PC-3 (cell line): ENCODE measurements around the gene VPS52. TPM values are rescaled to one million over a fixed set of nuclear protein-coding genes. Genes with fewer than 3 reads are reported as not detected.
A peak's percentile ranks its signal among the peaks of the same experiment; 100 is the strongest.

Source experiments
- ATAC-seq: fragments of 200-7000 bp; cut with Tn5 transposase; 2 replicates; pipeline ENCODE4 v1.9.1; 2020; ENCODE audit warnings: mild to moderate bottlenecking, moderate library complexity
- BruUV-seq: library from RNA; stranded (reverse); fragments of 400-500 nt; replicated peaks from 2 replicates; lab custom pipeline; 2021; lab: Mats Ljungman, UMichigan
- CTCF ChIA-PET: fragments of 300-600 bp; sonication (Branson Sonifier 250); formaldehyde crosslinking; loops from one replicate; lab custom pipeline; 2022; ENCODE audit warnings: antibody characterized with exemption; lab: Charles Lee
- POLR2A ChIA-PET: fragments of 300-600 bp; sonication (Branson Sonifier 250); formaldehyde crosslinking; loops from one replicate; lab custom pipeline; 2022; ENCODE audit warnings: antibody characterized with exemption; ENCODE audit not compliant: unreplicated experiment; lab: Charles Lee
- DNase-seq: peaks from one replicate; pipeline ENCODE4 v3.0.0-alpha.2; 2015
- H2AFZ ChIP-seq: fragments of 300-600 bp; sonication (generic); 2 replicates; pipeline ENCODE4 v1.6.0; 2016; ENCODE audit warnings: antibody characterized with exemption, low read length
- H3F3A ChIP-seq: fragments of 300-600 bp; sonication (generic); one replicate; pipeline ENCODE4 v1.6.0; 2017; ENCODE audit warnings: antibody characterized with exemption, low read length, control low read depth, mild to moderate bottlenecking; ENCODE audit not compliant: unreplicated experiment
- H3K27ac ChIP-seq: fragments of 300-600 bp; sonication (generic); 2 replicates; pipeline ENCODE4 v1.5.1; 2016; ENCODE audit warnings: mild to moderate bottlenecking, low read length
- H3K27me3 ChIP-seq: fragments of 300-600 bp; sonication (generic); 2 replicates; pipeline ENCODE4 v1.6.1; 2016; ENCODE audit warnings: low read length, mixed read lengths
- H3K36me3 ChIP-seq: fragments of 300-600 bp; sonication (generic); 2 replicates; pipeline ENCODE4 v1.6.1; 2016; ENCODE audit warnings: low read depth, mixed run types, low read length, mixed read lengths
- H3K4me1 ChIP-seq: fragments of 300-600 bp; sonication (generic); 2 replicates; pipeline ENCODE4 v1.5.1; 2016; ENCODE audit warnings: low read length; ENCODE audit not compliant: insufficient read depth
- H3K4me2 ChIP-seq: fragments of 300-600 bp; sonication (generic); 2 replicates; pipeline ENCODE4 v1.6.0; 2016; ENCODE audit warnings: low read length
- H3K4me3 ChIP-seq: fragments of 300-600 bp; sonication (generic); 2 replicates; pipeline ENCODE4 v1.5.1; 2016; ENCODE audit warnings: mild to moderate bottlenecking, low read length, mixed read lengths
- H3K79me2 ChIP-seq: fragments of 300-600 bp; sonication (generic); 2 replicates; pipeline ENCODE4 v1.6.1; 2017; ENCODE audit warnings: low read length, mixed read lengths
- H3K9ac ChIP-seq: fragments of 300-600 bp; sonication (generic); 2 replicates; pipeline ENCODE4 v1.6.0; 2016; ENCODE audit warnings: mild to moderate bottlenecking, low read length
- H3K9me2 ChIP-seq: fragments of 300-600 bp; sonication (generic); replicated peaks from 2 replicates; pipeline ENCODE4 v1.6.1; 2016; ENCODE audit warnings: mixed run types, low read length, mixed read lengths
- H3K9me3 ChIP-seq: fragments of 300-600 bp; sonication (generic); 2 replicates; pipeline ENCODE4 v1.6.1; 2016; ENCODE audit warnings: low read length, mixed read lengths
- H4K20me1 ChIP-seq: fragments of 300-600 bp; sonication (generic); 2 replicates; pipeline ENCODE4 v1.6.1; 2016; ENCODE audit warnings: low read length, mixed read lengths
- EZH2 ChIP-seq: fragments of 300-600 bp; sonication (generic); IDR thresholded peaks from one replicate; pipeline ENCODE4 v1.6.1; 2017; ENCODE audit warnings: antibody characterized with exemption, mild to moderate bottlenecking, low read length; ENCODE audit not compliant: unreplicated experiment
- EZH2phosphoT487 ChIP-seq: fragments of 300-600 bp; sonication (generic); IDR thresholded peaks from 2 replicates; pipeline ENCODE4 v1.6.1; 2018; ENCODE audit warnings: mild to moderate bottlenecking, antibody characterized with exemption, low read length, borderline replicate concordance
- intact Hi-C: fragments of 100-400 bp; cut with micrococcal nuclease; formaldehyde crosslinking; loops from 2 replicates; pipeline ENCODE4 v1.9.0; 2023
- total RNA-seq: library from RNA; depleted of rRNA; stranded (reverse); fragments of >200 nt; gene quantifications from 2 replicates; pipeline ENCODE4 v1.2.3, GENCODE V29; 2014
- TF ChIP-seq, protein P1 (sequence below): fragments of 300-600 bp; sonication (generic); conservative IDR thresholded peaks from 2 replicates; pipeline ENCODE4 v1.5.1; 2017; ENCODE audit warnings: antibody characterized with exemption, low read depth, mild to moderate bottlenecking, low read length

The VPS52 gene
- total RNA-seq, 1 experiment from 2014 or later: 33.7 TPM

DNA sequence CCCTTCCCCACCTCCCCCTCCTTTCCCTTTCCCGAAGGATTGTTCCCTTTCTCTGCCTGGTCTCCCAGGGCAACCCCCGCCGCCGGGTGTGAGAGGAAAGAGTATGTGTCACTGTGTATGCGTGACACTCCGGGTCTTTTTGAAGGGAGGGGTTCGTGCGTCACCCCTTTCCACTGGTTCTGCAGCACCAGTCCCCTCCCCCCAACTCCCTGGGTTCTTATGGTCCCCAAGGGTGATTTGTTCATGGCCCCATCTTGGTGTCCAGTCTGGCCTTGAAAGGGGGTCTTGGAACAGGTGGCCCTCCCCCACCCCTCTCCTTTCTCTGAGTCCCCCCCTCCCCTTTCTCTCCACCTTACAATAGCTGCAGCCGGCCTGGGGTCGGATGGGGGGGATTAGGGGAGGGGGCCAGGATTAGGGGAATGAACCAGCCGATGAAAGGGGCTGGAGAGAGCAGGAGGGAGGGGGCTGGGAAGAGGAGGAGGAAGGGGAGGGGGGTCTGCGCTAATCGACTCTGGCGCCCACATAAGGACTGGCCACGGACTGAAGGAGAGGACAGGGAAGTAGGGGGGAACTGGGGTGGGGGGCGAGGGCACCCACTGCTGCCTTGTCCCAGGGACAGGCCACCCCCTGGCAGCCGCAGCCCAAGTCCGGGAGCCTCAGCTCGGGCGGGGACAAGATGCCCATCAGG is 64.7 kb downstream of the VPS52 start:
- H3K9me2 ChIP-seq: no peaks in the 10 kb centered on the region
- peak overlapping the region; percentile 84 for H3K4me3 ChIP-seq
- peaks cover 19% of the 10 kb centered on the region for H3K36me3 ChIP-seq
- peaks cover 26% of the 10 kb centered on the region for H3K79me2 ChIP-seq
- no peaks in the 10 kb centered on the region for H3K27me3 ChIP-seq
- ChIA-PET POLR2A (no interaction called here), CTCF (no interaction called here)
- H3F3A ChIP-seq: no peaks in the 10 kb centered on the region
- H3K9me3 ChIP-seq: no peaks in the 10 kb centered on the region
- peaks cover 49% of the 10 kb centered on the region for H3K4me1 ChIP-seq
- no TSS peak for BruUV-seq
- no peak for TF ChIP-seq EZH2
- TF ChIP-seq EZH2phosphoT487: no peak
- TF ChIP-seq, protein P1, sequence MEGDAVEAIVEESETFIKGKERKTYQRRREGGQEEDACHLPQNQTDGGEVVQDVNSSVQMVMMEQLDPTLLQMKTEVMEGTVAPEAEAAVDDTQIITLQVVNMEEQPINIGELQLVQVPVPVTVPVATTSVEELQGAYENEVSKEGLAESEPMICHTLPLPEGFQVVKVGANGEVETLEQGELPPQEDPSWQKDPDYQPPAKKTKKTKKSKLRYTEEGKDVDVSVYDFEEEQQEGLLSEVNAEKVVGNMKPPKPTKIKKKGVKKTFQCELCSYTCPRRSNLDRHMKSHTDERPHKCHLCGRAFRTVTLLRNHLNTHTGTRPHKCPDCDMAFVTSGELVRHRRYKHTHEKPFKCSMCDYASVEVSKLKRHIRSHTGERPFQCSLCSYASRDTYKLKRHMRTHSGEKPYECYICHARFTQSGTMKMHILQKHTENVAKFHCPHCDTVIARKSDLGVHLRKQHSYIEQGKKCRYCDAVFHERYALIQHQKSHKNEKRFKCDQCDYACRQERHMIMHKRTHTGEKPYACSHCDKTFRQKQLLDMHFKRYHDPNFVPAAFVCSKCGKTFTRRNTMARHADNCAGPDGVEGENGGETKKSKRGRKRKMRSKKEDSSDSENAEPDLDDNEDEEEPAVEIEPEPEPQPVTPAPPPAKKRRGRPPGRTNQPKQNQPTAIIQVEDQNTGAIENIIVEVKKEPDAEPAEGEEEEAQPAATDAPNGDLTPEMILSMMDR: no peak
- H2AFZ ChIP-seq: peak overlapping the region; percentile 84; the same call in 1 of the 2 replicates
- peak overlapping the region; percentile 98 for H3K9ac ChIP-seq
- intact Hi-C loops: loop anchor here (2.0 to 10.0 kb wide), 3 partner anchors 42 to 208 kb away; partner anchors contain the start of genes B3GALT4, CUTA, PHF1 and RPS18
- H3K4me2 ChIP-seq: peak overlapping the region; percentile 100
- peak overlapping the region; percentile 84 for H3K27ac ChIP-seq
- DNase-seq: peak; percentile 76
- no peaks in the 10 kb centered on the region for H4K20me1 ChIP-seq
- ATAC-seq: peak; percentile 41

DNA sequence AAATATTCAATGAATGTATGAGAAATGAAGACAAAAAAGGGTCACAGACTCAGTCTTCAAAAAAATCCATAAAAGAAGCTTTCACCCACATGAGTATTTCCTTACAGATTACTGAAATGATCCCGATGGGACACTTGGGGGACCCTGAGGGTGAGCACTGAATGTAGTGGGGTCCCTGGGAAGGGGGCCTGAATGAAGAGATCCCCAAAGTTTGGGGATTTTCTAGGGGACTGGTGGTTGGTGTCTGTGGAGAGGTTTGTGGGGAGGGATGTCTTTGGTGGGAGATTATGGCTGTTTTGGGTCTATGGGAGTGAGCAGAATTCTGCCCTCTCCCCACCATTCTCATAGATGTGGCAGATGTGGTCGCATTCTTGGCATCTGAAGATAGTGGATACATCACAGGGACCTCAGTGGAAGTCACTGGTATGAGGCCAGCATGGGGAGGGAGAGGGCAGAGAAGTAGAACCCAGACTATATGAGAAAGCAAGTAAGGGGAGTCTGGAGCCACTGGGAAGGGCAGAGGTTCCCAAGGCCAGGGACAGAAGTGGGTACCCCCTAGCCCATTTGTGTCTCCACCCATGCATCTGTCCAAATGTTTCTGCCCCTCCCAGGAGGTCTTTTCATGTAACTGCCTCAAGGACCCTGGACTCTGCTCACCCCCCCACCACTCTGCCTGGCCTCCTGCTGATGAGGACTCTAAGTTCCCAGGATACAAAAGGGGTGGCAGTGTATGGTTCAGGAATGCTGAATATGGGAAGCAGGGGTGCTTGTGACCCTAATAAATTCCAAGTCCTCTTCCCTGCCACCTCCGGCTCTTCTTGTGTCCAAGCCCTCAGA is 65.4 kb downstream of the VPS52 start:
- ChIA-PET CTCF (interaction anchor here (0.6 kb wide), 1 partner anchor 42 kb away, joined by 3 read pairs; no protein-coding TSS in a partner anchor), POLR2A (no interaction called here)
- no peak overlapping the region for H3K4me3 ChIP-seq
- DNase-seq (no peak), ATAC-seq (no peak)
- no peaks in the 10 kb centered on the region for H3K27me3 ChIP-seq
- H3K9me3 ChIP-seq: no peaks in the 10 kb centered on the region
- H3K9me2 ChIP-seq: no peaks in the 10 kb centered on the region
- BruUV-seq: no TSS peak
- peak overlapping the region; percentile 100 for H3K4me2 ChIP-seq
- intact Hi-C loops: loop anchor here (2.0 to 10.0 kb wide), 3 partner anchors 43 to 209 kb away; partner anchors contain the start of genes B3GALT4, CUTA, PHF1 and RPS18
- H3K79me2 ChIP-seq: peaks cover 33% of the 10 kb centered on the region
- peaks cover 21% of the 10 kb centered on the region for H3K36me3 ChIP-seq
- H3F3A ChIP-seq: no peaks in the 10 kb centered on the region
- H3K9ac ChIP-seq: peak overlapping the region; percentile 55
- H3K4me1 ChIP-seq: peaks cover 54% of the 10 kb centered on the region
- TF ChIP-seq, protein P1: no peak
- TF ChIP-seq EZH2phosphoT487: no peak
- no peak for TF ChIP-seq EZH2
- no peak overlapping the region for H2AFZ ChIP-seq
- no peaks in the 10 kb centered on the region for H4K20me1 ChIP-seq
- H3K27ac ChIP-seq: peak overlapping the region; percentile 84
